ENCODE data around the gene MAML2.

DNA sequence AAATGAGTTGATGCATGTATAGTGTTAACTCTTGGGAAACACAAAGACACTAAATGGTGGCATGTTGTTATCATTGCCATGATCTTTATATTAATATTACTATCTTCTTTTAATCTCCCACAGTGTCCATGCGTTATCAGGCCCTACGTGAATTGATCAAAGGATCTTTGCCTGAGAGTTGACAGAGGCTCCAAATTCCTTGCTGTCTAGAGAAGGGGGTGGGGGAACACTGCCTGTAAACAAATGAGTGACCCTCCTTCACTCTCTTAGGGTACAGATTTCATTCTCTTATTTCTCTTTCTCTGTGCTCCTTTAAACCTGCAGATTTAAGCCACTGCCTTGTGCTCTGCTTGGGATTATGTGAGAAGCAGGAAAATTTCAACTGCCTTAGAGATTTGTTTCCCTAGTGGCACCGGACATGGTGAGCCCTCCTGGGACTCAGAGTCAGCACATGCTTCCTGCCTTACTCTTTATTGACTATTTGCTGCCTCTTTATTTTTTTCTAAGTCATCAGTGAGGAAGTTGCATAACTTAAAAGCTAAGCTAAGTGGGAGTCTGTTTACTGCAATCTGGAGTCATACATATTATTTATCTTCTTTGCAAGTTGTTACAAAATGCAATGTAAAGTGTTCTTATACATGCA, 122.9 kb downstream of the MAML2 start:
- TF ChIP-seq, protein P1, sequence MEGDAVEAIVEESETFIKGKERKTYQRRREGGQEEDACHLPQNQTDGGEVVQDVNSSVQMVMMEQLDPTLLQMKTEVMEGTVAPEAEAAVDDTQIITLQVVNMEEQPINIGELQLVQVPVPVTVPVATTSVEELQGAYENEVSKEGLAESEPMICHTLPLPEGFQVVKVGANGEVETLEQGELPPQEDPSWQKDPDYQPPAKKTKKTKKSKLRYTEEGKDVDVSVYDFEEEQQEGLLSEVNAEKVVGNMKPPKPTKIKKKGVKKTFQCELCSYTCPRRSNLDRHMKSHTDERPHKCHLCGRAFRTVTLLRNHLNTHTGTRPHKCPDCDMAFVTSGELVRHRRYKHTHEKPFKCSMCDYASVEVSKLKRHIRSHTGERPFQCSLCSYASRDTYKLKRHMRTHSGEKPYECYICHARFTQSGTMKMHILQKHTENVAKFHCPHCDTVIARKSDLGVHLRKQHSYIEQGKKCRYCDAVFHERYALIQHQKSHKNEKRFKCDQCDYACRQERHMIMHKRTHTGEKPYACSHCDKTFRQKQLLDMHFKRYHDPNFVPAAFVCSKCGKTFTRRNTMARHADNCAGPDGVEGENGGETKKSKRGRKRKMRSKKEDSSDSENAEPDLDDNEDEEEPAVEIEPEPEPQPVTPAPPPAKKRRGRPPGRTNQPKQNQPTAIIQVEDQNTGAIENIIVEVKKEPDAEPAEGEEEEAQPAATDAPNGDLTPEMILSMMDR (IDR thresholded peaks at IDR 0.05), result no peak
- TF ChIP-seq POLR2A (IDR thresholded peaks at IDR 0.05), result no peak
